HG03558 (cell line): ENCODE results near the gene OSM.

Experiments used
- ATAC-seq: cut with Tn5 transposase; IDR thresholded peaks from one replicate; pipeline ENCODE4 v1.9.1; 2021; ENCODE audit warnings: moderate number of reproducible peaks; ENCODE audit not compliant: unreplicated experiment; ENCODE audit errors: extremely low read depth

The OSM gene

GRCh38 chr22:30286813-30287647 is 20.4 kb upstream of the OSM start:
- ATAC-seq, result no peak

- ATAC-seq, result no peak
These were observed 19.7 kb upstream of the OSM start for GRCh38 chr22:30286331-30286730.

DNA sequence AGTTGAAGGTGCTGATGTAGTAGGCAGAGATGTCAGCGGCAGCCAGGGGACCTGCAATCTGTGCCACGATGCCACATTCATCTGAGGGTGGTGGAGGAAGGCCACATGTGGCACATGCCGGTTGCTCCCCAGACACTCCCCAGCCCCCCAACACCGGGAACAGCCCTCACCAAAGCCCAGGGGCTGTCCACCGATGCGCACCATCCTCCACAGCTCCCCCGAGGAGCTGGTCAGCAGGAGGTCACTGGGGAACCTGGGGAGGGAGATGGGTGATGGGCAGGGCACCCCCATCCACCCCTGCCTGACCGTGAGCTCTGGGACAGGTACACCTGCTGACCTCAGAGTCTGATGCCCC is 19.2 kb upstream of the OSM start:
- ATAC-seq, result no peak

- no peak for ATAC-seq
These were observed 18.7 kb upstream of the OSM start for GRCh38 chr22:30285176-30285845.

DNA sequence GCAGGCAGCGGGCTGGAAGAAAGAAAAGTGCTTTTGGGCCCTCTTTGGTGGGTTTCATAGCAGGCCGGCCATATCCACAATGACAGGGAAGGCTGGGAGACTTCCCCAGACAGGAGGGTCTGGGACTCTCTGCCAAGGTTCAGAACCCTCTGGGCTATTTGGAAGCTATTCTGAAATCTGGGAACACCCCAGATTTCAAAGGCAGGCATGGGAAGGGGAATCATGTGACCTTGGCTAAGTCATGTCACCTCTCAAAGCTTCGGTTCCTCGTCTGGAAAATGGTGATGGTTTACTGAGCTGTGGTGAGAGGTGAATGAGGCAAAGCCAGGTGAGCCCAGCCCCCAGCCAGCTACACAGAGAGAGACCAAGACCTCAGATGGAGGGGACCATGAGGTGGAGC is 18.0 kb upstream of the OSM start:
- no peak for ATAC-seq

GRCh38 chr22:30284172-30284571 is 17.5 kb upstream of the OSM start:
- ATAC-seq, result no peak

DNA sequence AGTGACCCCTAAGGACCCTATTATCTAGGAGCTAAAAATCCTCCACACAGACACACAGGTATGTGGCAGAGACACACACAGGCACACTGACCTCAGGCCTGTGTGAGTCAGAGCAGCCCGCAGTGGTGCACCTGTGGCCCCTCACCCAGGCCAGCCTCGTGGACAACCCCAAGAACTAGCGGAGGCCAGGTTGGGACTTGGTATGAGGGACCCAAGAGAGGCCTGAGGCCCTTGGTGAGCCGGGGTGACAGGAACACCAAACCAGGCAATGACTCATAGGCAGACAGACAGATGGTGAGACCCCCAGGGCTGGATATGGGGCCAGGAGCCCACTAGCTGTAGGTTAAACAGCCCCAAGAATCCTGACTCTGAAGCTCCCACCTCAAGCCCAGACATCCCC is 16.7 kb upstream of the OSM start:
- ATAC-seq, result no peak

DNA sequence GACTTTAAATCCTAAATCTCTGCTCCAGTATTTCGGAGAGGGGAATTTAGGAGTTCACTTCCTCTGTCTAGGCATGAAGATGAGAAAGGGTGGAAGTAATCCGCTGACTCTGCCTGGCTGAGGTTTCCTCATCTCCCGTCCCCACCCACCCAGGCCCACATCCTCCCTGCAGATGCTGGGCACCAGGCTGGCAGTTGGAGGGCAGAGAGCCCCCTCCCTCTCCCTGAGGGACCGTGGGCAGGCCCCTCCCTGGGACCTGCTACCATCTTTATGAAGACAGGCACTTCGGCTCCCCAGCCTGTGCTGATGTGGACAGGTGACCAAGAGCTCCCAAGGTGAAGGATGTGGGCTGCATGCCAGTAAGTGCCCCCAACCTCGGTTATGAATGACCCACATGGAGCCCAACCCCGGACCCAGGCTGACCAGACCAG is 16.0 kb upstream of the OSM start:
- ATAC-seq, result no peak

GRCh38 chr22:30280505-30280904 is 13.9 kb upstream of the OSM start:
- no peak for ATAC-seq

DNA sequence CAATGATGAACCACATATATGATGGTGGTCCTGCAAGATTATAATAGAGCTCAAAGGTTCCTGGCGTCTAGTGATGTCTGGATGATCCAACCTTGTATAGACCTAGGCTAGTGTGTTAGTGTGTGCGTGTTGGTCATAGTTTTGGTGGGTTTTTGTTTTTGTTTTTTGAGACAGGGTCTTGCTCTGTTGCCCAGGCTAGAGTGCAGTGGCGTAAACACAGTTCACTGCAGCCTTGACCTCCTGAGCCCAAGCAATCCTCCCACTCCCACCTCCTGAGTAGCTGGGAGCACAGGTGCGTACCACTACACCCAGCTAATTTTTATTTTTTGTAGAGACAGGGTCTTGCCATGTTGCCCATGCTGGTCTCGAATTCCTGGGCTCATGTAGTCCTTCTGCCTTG is 13.3 kb upstream of the OSM start:
- ATAC-seq, result no peak

GRCh38 chr22:30279046-30279788 is 12.6 kb upstream of the OSM start:
- ATAC-seq, result no peak

- ATAC-seq, result no peak
These were observed 11.1 kb upstream of the OSM start for GRCh38 chr22:30277547-30278344.

- ATAC-seq, result no peak
These were observed 9.4 kb upstream of the OSM start for GRCh38 chr22:30276039-30276438.

DNA sequence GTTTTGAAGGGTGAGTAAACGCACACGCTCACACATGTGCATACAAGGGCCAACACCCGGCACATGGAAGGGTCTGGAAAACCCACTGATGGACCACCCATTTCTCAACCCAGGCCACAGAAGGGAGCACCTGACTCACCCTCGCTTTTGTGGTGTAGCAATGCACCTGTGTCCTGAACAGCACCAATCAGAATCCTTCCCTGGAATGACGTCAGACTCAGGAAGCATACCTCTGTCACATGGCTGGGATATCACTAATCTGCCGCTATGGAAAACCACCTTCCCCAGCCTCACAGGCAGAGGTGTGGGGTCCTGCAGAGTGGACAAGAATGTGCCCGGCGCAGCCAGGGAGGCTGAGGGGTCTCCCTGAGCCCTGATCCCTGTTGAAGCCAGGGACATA is 9.0 kb upstream of the OSM start:
- no peak for ATAC-seq

DNA sequence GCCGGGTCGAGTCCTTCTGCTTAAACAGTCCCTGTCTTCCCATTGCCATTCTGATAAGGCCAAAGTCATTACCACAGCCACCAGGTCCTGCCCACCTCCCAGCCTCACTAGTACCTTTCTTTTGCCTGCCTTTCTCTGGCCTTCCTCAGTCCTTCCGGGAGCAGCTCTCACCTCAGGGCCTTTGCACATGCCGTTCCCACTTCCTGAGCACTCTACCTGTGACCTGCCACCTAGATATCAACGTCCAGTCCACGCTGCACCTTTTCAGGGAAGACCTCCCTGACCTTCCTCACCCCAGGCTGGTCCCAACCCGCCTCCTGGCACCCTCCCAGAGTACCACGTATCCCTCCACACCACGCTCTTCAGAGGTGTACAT is 7.8 kb upstream of the OSM start:
- no peak for ATAC-seq

GRCh38 chr22:30273711-30274436 is 7.2 kb upstream of the OSM start:
- no peak for ATAC-seq

GRCh38 chr22:30272781-30273601 is 6.3 kb upstream of the OSM start:
- ATAC-seq, result no peak

GRCh38 chr22:30270832-30271231 is 4.2 kb upstream of the OSM start:
- ATAC-seq, result no peak

DNA sequence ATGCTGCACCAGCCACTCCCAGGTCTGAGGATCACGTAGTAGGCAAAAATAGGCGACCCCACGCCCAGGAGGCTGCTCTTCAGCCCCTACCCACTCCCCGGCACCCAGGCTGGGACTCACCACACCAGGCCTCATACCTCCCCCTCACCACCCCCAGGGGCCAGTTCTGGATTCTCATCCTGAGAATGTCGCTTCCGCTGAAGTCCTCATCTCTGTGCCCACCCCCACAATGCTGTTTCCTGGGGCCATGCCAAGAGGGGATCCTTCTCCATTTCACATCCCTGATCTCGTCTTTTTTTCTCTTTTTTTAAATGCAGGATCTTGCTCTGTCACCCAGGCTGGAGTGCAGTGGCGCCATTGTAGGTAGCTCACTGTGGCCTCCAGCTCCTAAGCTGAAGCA is 1.7 kb upstream of the OSM start:
- no peak for ATAC-seq
